NCI-H1048 (cell line): Measurements from ENCODE around the gene ZBED6.

ENCODE experiments used
- DNase-seq: peaks from one replicate; lab custom pipeline; 2025; lab: John Stamatoyannopoulos, UW

ZBED6 gene

GRCh38 chr1:203840208-203840808 lies 44.9 kb downstream of the ZBED6 start:
- no peak for DNase-seq

GRCh38 chr1:203842559-203842876 lies 47.1 kb downstream of the ZBED6 start:
- no peak for DNase-seq

- no peak for DNase-seq
Observed at GRCh38 chr1:203843435-203843834, 48.0 kb downstream of the ZBED6 start.
